GM23338 (cell line): ENCODE measurements around the gene TNPO3.

Experiments used
- CREB1 ChIP-seq: fragments of 250-450 bp; sonication (Bioruptor Pico); IDR thresholded peaks from 2 replicates; pipeline ENCODE4 v1.5.0; 2020; ENCODE audit warnings: low read depth, mild to moderate bottlenecking, moderate library complexity
- CTCF ChIP-seq, 2 experiments: fragments of 200-600 bp in 1 of 2; sonication (generic) in 1 of 2; conservative IDR thresholded peaks; 2 replicates each; pipeline versions ENCODE4 v1.5.1 to v1.6.1; 2016 to 2017; ENCODE audit warnings: antibody characterized with exemption in 2 of 2, low read depth in 2 of 2, mild to moderate bottlenecking in 2 of 2, moderate library complexity in 1 of 2
- EZH2 ChIP-seq: fragments of 200-600 bp; sonication (generic); IDR thresholded peaks from one replicate; pipeline ENCODE4 v1.8.0; 2017; ENCODE audit warnings: antibody characterized with exemption, mild to moderate bottlenecking, low read depth; ENCODE audit not compliant: unreplicated experiment
- EZH2phosphoT487 ChIP-seq: fragments of 200-600 bp; sonication (generic); IDR thresholded peaks from one replicate; pipeline ENCODE4 v1.8.1; 2018; ENCODE audit warnings: antibody characterized with exemption; ENCODE audit not compliant: unreplicated experiment
- JUNB ChIP-seq: IDR thresholded peaks from one replicate; pipeline ENCODE4 v1.6.1; 2016; ENCODE audit warnings: antibody characterized with exemption; ENCODE audit not compliant: unreplicated experiment
- NANOG ChIP-seq: IDR thresholded peaks from 2 replicates; pipeline ENCODE4 v1.6.1; 2016; ENCODE audit warnings: antibody characterized with exemption, borderline replicate concordance
- POLR2AphosphoS5 ChIP-seq: IDR thresholded peaks from 2 replicates; pipeline ENCODE4 v1.6.1; 2016; ENCODE audit warnings: antibody characterized with exemption, low read depth
- REST ChIP-seq: IDR thresholded peaks from one replicate; pipeline ENCODE4 v1.6.1; 2018; ENCODE audit warnings: antibody characterized with exemption; ENCODE audit not compliant: unreplicated experiment
- STAT1 ChIP-seq: IDR thresholded peaks from one replicate; pipeline ENCODE4 v1.6.1; 2016; ENCODE audit warnings: antibody characterized with exemption; ENCODE audit not compliant: unreplicated experiment
- ZNF114 ChIP-seq: fragments of 250-450 bp; sonication (Bioruptor Pico); IDR thresholded peaks from 2 replicates; pipeline ENCODE4 v1.5.0; 2020; ENCODE audit warnings: mild to moderate bottlenecking, moderate library complexity
- ZNF331 ChIP-seq: fragments of 250-450 bp; sonication (Bioruptor Pico); IDR thresholded peaks from 2 replicates; pipeline ENCODE4 v1.5.0; 2020; ENCODE audit warnings: low read depth, mild to moderate bottlenecking, moderate library complexity
- ZNF462 ChIP-seq: fragments of 250-450 bp; sonication (Bioruptor Pico); IDR thresholded peaks from 2 replicates; pipeline ENCODE4 v1.5.0; 2020; ENCODE audit warnings: mild to moderate bottlenecking, moderate library complexity
- TF ChIP-seq, protein P1 (sequence below): IDR thresholded peaks from 2 replicates; pipeline ENCODE4 v1.6.1; 2016; ENCODE audit warnings: antibody characterized with exemption

- TF ChIP-seq REST (no peak), EZH2 (no peak), ZNF114 (CRISPR knock-in tag) (no peak), CTCF (conservative IDR thresholded peaks at IDR 0.05; ENCODE audit: low read depth in 2 of 2) (no peak), EZH2phosphoT487 (no peak), JUNB (no peak), POLR2AphosphoS5 (no peak), CREB1 (no peak), STAT1 (no peak), ZNF462 (no peak), NANOG (no peak), ZNF331 (CRISPR knock-in tag) (no peak)
- TF ChIP-seq, protein P1, sequence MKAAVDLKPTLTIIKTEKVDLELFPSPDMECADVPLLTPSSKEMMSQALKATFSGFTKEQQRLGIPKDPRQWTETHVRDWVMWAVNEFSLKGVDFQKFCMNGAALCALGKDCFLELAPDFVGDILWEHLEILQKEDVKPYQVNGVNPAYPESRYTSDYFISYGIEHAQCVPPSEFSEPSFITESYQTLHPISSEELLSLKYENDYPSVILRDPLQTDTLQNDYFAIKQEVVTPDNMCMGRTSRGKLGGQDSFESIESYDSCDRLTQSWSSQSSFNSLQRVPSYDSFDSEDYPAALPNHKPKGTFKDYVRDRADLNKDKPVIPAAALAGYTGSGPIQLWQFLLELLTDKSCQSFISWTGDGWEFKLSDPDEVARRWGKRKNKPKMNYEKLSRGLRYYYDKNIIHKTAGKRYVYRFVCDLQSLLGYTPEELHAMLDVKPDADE: no peak
Measured at GRCh38 chr7:128931190-128931798, 123.6 kb downstream of the TNPO3 start.
